Eye (tissue), 1 donor: Measurements from ENCODE around the gene ADGRV1.
A peak's percentile ranks its signal among the peaks of the same experiment; 100 is the strongest.
"Not testable (repeated sequence)": the region's sequence is repeated elsewhere in the genome, so short reads cannot be mapped to it uniquely, and the experiment has no call there.

Experiments
- DNase-seq: peaks from one replicate; pipeline ENCODE4 v3.0.0-alpha.2; 2015

ADGRV1 gene

DNA sequence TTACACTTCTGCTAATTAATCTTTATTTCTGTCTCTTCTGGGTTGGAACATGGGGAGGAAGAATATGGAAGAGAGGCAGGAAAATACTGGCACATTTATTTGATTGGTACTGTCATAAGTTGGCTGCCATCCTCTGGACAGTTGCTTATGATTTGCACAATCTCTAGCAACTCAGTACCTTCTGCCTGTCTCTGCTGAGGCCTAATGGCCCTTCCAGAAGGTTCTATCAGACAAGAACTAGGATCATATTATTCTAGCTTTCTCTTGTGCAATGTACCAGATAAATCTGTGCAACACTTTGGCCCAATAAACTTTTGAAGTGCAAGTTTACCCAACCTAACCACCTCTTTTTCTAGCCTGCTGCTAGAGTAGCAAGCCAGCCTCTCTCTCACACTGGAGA lies 489.5 kb downstream of the ADGRV1 start:
- no peak for DNase-seq

DNA sequence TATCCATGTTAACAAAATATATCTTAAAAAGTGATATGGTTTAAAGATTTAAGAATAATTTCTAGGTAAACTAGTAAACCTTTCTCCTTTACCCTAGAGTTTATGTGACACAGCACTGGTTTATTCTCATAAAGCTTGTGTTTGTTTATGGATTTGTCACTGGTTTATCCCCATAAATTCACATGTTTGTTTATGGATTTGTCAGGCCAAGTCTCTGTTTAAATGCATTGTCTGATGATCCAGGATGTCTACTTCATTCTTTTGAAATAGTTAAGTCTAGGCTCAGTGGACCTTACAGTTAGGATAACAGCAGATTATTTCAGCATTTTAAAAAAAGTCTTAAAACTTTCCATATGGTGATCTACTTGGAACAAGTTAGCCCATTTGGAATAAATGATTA lies 490.5 kb downstream of the ADGRV1 start:
- no peak for DNase-seq

DNA sequence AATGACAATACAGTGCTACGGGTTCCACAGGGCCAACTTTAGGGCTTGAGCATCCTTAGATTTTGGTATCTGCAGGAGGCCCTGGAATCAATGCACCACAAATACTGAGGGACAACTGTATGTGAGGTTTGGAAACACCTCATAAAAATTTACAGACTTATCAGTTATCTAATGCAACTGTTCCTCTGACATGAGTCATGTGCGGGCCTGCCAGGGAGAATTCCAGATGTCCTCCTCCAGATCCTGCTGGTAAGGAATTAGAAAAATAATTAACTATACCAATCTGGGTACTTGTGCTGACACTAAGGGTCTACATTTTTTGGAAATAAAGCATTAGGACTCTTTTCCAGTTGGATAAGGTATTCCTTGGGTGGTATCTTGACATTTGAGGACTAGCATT lies 491.2 kb downstream of the ADGRV1 start:
- DNase-seq = no peak

DNA sequence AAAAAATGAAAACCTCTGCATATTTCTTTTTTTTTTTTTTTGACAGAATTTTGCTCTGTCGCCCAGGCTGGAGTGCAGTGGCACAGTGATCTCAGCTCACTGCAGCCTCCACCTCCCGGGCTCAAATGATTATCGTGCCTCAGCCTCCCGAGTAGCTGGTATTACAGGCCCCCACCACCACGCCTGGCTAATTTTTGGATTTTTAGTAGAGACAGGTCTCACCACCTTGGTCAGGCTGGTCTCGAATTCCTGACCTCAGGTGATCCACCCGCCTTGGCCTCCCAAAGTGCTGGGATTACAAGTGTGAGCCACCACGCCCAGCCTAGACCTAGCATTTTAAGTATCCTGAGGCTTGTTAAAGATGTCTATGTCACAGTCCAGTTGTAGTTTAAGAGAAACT lies 493.8 kb downstream of the ADGRV1 start:
- DNase-seq = not testable (repeated sequence)

DNA sequence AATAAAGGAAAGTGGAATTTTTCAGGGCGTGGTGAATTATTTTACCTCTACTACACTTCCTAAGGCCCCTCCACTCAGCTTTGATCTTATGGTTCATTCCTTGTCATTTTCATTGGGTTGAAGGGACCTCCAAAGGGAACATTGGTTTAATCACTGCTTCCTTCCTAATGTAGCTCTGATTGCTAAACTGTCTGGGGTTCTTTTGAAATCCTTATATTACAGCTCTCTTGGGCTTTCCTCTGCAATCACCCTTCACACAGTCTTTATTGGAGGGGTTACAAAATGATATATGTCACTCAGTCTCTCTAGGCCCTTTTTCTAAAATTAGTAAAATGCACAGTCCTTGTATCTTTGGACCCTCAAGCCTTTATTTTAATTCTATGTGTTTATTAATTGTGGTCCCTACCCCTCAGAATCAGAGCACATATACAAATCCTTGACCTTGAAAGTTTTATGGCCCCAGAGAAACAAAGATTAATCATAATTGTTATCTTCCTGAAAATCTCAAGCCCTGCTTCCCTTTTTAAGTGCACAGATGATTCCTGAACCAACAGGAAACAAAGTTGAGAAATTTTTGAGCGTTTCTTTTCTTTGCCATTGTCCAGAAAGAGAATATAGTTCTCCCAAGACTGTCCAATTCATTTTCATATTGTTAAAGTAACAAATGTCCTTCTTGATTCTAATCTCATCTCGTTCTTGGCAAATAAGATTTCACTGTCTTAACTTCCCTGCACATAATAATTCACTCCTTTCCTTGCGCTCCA lies 494.6 kb downstream of the ADGRV1 start:
- DNase-seq = no peak

DNA sequence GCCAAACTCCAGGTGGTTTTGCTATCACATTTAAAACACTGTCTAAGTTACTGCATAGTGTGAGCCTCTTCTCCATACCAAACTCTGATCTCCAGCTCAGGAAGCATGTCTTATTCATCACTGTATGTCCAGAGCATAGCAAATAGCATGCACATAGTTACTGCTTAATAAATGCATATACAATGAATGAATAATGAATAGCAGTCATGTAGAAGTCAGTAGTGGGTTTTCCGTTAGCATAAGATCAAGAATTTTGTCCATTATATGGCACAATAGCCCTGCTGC lies 495.1 kb downstream of the ADGRV1 start:
- no peak for DNase-seq

DNA sequence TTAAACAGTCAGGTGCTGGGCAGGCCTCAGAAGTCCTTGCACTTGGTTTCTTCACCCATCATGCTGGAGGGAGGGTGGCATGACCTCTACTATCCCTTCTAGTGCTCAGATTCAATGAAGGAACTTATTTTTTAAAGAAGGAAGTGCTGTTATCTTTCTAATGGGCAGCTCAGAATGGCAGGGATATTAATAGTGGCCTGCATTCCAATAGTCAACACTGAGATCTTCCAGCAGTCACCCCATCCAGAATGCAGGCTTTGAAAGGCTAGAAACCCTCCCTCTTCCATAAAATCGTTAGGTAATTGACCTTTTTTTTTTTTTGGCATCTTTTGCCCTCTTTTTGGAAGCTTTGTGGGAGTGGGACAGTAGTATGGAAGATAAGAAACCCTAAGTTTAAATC lies 499.6 kb downstream of the ADGRV1 start:
- no peak for DNase-seq

DNA sequence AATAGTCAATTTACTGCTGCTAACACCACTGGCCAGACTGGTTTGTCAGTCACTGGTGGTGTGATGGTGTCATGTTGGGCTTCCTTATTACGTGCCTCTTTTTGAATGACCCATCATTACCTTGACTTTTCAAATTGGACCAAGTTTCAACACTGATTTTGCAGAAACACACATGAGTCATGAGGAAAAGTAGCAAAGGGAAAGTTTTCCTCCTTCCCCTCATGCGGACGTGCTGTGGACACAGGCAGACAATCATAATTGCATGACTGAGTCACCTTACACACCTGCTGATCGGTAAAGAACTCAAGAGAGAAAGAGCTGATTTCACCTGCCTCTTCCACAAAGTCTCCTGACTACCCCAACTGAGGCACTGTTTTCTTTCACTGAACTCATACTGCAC lies 500.0 kb downstream of the ADGRV1 start:
- no peak for DNase-seq

DNA sequence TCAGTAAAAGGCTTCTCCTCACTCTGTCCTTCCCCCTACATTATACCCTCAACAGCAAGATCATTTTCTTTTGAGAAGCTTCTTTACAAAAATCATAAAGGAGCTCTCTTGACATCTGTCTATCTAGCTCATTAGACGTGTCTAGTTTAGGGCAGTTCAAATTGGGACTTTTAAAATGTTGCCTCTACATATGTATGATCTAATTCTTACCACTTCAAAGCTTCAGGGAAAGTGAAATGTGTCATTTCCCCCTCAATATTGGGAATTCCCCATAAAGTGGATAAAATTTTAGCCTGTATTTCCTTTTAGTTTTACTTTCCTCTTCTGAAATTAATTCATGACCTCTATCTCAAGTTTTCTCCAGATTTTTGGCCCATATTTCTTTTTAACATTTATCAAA lies 500.8 kb downstream of the ADGRV1 start:
- no peak for DNase-seq

DNA sequence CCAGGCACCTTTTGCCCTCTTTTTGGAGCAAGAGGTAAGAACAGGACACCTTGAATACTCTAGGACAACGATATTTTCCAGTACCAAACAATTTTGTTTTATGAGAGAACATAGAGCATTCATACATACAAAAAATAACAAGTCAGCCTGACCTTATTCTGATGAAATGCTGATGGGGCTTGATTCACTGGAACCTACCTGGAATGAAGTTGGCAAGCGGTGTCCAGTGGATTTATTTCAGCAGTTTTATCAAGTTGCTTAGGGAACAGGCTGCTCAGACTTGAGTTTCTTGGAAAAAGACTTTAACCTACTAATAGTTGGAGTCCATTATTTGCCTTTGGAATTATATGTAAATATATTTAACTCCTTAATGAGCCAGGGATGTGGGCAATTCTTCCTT lies 502.5 kb downstream of the ADGRV1 start:
- DNase-seq = no peak

DNA sequence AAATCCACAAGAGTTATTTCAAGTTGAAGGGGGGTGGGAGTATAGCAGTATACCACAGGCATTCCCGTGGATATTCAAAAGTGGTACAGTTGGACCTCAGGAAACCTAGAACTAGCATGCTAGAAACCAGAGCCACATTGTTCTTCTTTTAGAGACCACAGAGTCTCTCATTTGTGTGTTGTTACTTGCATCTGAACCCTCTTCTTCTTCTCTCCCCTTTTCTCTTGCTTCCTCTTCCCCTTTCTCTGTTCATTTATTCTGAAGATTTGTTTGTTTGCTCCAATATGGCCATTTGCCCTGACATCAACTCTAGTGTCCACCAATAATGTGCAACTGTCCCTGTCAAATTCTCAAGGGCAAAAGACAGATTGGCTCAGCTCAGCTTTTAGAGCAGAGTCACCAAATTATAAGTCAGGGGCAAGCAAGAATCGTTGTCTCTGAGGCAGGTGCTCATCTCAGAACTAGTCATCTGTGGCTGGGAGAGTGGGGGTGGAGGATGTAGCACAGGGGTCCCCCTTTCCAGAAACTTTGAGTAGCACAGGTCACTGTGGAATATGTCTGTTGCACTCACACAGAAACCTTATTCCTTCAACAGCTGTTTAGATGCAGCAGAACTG lies 503.5 kb downstream of the ADGRV1 start:
- no peak for DNase-seq

DNA sequence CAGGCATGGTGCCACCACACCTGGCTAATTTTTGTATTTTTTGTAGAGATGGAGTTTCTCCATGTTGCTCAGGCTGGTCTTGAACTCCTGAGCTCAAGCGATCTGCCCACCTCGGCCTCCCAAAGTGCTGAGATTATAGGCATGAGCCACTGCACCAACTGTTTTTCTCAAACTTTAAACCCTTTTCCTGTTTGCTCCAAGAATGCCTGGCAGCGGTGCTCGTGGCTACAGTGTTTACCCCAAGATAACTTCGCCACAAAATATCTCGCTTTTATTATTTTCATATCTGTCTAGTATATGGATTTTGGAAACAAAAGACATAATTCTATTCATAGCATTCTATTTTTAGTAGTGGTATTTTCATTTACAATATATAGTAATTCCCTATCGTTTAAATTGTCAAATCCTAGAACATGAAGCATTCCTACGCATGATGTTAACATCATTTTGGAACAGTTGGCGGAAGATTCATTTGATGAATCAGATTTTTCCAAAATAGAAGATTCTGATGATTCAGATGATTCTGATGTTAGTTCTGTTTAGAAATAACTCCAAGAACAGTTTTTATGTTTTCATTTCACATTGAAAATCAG lies 504.6 kb downstream of the ADGRV1 start:
- DNase-seq = not testable (repeated sequence)

DNA sequence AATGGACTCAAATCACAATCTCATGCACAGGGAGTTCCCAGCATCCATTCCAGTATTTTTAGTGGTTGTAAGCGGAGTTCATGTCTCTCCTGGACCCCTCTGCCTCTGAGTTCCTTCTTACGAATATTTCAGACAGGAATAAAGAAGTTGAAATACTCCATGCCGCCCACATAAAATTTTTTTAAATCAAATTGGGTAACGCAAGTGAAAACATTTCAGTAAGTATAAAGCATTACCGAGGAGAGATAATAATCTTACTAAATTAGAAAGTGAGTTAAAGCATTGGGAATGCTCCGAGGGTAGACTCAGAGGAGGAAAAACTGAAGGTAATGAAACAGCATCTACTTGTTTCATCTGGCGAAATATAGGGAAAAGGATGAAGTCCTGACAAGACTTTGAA lies 506.9 kb downstream of the ADGRV1 start:
- no peak for DNase-seq

DNA sequence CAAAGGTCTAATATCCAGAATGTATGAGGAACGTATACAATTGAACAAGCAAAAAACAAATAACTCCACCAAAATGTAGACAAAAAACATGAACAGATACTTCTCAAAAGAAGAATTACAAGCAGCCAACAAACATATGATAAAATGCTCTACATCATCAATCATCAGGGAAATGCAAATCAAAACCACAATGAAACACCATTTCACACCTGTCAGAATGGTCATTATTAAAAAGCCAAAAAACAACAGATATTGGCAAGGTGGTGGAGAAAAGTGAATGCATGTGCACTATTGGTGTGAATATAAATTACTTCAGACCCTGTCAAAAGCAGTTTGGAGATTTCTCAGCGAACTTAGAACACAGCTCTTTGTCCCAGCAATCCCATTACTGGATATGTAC lies 510.8 kb downstream of the ADGRV1 start:
- DNase-seq = no peak

DNA sequence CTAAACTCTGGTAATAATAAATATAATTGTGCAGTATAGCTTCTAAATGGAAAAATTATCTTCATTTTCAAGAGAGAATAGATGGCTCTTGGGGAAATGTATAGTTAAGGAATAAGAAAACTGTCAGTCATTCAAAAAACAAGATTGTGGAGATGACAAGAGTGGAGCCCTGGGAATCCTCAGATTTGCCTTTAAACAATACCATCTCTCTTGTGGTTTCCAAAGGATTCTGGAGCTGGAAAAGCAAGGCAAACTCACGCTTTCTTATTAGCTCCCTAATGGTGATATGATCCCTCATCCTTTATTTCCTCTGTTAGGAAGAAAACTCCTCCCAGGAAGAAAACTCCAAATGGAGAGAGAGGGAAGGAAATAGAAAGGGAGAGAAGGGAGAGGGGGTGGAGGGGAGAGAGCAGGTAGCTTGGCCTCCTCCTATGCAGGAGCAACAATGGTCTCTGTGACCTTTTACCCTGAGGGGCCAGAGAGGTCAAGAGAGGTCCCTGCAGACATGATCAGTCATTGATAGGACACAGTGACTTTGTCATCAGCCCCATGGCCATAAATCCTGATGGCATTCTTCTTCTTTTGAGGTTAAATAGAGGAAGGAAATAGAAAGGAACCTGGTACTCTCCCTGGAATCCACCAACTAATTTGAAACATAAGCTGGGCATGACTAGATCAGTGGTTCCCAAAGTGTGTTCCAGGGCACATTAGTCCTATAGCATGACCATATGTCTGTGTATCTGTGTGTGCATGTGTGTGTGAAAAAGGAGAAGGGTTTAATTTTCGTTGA lies 512.4 kb downstream of the ADGRV1 start:
- no peak for DNase-seq

DNA sequence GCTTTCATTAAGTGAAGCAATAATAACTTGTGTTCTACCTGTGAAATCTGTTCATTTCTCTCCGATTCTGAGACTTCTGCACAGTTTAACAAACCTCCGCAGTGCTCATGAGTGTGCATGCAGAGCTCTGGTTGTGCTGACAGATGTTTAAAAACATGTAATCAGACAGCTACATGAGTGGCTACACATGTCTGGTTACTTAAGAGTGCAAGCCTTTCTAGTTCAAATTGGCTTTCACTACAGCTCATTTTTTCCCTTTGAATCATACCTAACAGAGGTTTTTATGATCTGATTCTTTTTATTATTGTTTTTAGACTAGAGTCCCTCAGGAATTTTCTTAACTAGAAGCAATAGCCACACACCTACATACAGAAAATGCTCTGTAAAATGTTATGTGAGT lies 514.3 kb downstream of the ADGRV1 start:
- DNase-seq = no peak

DNA sequence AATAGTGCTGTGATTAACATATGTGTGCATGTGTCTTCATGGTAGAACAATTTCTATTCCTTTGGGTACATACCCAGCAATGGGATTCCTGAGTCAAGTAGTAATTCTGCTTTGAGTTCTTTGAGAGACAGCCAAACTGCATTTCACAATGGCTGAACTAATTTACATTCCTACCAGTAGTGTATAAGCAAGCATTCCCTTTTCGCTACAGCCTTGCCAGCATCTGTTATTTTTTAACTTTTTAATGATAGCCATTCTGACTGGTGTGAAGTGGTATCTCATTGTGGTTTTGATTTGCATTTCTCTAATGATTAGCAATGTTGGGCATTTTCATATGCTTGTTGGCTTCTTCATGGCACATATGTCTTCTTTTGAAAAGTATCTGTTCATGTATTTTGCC lies 516.0 kb downstream of the ADGRV1 start:
- no peak for DNase-seq

DNA sequence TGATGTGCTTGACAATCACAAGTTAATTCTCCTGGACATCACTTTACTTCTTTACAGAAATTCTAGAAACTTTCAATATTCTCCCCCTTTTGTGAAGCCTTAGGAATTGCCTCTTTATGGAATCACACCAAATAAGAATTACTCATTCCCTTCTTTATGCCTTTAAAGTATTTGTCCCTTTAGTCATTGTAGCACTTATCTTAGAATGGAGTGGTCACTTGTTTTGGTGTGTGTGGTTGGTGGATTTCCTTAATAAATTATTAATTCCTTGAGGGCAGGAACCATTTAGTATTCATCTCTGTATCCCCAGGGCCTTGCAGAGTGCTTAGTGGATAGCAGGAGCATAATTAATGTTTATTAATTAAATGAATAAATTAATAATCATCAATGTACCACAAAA lies 517.5 kb downstream of the ADGRV1 start:
- DNase-seq = no peak

DNA sequence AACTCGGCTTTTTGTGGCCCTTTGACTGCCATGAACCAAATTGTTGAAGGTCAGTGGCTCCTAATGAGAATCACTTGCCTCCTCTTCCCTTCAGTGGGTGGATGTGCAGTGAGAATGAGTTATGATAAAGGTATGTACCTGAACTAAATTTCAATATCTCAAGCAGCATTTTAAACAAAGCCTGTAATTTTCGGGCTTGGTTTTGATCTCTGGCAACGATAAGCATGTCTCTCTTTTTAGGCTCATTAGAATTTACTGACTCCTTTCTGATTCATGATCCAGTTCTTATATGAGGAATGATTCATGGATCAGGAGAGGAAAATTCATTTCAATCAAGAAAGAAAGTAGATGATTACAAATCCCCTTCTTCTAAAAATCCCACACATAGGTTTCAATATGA lies 519.0 kb downstream of the ADGRV1 start:
- DNase-seq = no peak

DNA sequence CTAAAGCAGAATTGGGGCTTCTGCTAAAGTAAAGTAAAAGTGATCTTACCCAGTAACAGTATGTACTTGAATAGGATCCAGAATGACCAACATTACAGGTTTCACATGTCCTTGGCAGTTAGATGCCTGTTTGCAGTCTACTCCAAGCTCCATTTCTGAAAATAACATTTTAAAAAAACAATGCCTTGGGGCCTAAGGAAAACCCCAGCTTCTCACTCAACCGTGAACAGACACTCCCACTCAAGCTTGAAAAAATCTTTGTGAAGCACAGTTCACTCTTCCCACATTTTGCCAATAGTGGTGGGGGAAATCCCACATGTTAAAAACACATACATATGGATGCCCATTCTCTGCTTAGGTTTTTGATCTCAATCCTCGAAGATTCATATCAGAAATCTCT lies 520.4 kb downstream of the ADGRV1 start:
- peak; percentile 67 for DNase-seq

DNA sequence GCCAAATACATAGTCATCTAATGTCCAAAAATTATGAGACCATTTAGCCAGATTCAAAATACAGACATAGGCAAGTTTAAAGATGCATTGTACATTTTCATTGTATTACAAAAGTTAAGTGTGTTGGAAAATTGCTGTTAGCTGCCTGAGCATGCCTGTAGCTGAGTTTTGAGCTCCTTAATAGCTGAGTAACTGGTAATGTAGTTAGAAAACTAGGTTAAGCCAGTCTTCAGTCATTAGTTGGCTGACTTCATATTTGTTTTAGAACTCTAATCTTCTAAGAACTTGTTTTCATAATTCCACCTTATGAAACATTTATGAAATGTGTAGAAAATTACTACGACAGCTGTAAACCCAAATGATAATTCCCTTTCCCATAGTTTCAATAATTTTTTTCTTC lies 531.2 kb downstream of the ADGRV1 start:
- no peak for DNase-seq

DNA sequence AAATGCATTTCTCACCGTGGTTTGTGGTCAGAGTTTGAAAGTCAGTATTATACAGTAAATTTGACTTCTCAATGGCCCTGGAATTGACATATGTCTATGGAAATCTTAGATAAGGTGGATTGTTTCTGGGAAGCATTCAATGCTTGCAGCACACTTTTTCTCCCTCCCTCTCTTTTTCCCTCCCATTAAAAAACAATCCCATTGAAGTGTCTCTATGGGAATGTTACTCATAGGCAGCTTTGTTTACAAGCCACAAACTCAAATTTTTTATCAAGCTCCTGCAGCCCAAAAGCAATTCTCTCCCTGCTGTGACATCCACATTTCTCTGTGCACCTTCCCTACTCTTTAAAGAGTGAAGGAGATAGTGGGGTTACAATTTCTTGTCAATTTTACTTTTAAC lies 532.4 kb downstream of the ADGRV1 start:
- no peak for DNase-seq

DNA sequence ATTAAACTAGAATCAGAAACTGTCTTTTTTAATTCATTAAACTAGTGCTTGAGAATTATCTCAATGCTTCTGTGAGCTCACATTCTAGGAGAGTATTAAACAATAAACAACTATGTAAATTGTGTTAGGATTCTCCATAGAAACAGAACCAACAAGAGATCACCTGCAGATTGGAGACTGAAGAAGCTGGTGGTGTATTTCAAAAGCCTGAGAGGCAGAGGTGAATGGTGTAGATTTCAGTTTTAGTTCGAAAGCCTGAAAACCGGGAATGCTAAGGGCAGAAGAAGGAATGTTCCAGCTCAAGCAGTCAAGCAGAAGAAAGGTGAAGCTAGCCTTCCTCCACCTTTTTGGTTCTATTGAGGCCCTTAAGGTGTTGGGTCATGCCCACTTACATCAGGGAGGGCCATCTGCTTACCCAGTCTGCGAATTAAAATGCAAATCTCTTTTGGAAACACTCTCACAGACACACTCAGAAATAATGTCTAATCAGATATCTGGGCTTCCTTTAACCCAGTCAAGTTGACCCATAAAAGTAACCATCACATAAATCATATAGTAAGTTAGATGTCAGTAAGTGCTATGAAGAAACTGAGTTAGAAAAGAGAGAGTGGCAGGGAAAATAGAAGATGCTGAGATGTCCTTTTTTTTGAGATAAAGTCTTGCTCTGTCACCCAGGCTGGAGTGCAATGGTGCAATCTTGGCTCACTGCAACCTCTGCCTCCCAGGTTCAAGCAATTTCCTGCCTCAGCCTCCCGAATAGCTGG lies 533.1 kb downstream of the ADGRV1 start:
- DNase-seq = no peak
